HPDE6-E6E7 (cell line): ENCODE results near the gene ERMP1.
A peak's percentile ranks its signal among the peaks of the same experiment; 100 is the strongest.
"Not testable (repeated sequence)": the region's sequence is repeated elsewhere in the genome, so short reads cannot be mapped to it uniquely, and the experiment has no call there.

Experiments
- DNase-seq: peaks from one replicate; pipeline ENCODE4 v3.0.0; 2011; ENCODE audit warnings: missing footprints; ENCODE audit errors: extremely low spot score

Gene ERMP1

DNA sequence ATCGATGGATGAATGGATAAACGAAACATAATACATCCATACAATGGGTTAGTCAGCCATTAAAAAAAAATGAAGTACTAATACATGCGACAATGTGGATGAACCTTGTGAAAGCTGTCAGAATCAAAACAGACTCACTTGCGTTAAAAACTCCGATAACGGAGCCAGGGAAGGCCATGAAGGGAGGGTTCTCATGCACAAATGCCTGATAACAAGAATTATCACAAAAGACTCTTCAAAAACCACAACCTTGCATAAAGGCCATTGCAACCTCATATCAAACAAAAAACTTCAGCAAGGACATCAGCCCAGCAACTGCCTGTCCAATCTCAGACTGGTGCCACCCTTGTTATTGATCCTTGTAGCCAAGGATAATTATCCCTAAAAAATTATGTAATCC is 13.7 kb downstream of the ERMP1 start:
- no peak for DNase-seq

DNA sequence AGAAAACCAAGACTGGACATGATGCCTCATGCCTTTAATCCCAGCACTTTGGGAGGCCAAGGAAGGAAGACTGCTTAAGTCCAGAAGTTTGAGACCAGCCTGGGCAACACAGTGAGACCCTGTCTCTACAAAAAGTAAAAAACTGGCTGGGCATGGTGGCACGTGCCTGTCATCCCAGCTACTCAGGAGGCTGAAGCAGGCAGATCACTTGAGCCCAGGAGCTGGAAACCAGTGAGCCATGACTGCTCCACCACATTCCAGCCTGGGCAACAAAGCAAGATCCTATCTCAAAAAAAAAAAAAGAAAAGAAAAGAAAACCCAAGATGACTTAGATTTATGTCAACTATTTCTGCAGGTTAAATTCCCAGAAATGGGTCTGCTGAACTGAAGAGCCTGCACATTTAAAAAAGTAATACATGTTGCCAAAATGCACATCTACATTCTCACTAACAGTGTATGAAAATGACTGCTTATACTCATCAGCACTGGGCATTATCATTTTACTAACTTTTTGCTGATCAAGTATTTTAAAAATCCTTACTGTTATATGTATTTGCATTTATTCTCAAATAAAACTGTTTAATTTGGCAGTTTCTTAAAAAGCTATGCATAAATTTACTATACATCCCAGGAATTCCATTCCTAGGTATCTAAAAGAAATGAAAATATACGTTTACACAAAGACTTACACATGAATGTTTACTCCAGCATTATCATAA is 14.3 kb downstream of the ERMP1 start:
- no peak for DNase-seq

DNA sequence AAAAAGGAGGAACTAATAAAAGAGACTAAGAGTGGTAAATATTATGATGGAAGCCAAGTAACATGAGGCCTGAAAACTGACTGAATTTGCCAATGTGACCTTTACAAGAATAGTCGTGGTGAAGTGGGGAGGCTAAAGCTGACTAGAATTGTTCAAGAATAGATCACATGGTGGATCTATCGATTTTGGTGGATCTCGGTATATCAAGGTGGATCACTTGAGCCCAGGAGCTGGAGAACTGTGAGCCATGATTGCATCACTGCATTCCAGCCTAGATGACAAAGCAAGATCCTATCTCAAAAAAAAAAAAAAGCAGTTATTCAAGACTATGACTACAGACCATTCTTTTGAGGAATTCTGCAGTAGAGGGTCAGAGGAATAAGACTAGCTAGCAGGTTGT is 15.1 kb downstream of the ERMP1 start:
- peak; percentile 5 for DNase-seq

DNA sequence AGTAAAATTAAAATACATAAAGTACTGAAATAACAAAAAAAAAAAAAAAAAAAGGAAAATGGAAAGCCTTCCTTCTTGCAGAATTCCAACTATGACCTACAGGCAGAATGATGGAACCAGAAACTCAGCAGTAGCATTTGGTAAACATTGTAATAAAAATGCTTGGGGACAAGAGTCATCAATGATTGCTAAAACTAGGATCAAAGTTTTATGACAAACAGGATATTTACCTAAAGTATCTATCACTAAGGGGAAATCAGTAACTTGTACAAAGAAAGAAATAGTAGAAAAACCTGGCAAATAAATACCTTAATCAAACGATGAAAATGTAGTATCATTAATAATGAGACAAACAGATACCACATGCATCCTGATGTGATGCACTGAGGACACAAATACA is 17.5 kb downstream of the ERMP1 start:
- no peak for DNase-seq

DNA sequence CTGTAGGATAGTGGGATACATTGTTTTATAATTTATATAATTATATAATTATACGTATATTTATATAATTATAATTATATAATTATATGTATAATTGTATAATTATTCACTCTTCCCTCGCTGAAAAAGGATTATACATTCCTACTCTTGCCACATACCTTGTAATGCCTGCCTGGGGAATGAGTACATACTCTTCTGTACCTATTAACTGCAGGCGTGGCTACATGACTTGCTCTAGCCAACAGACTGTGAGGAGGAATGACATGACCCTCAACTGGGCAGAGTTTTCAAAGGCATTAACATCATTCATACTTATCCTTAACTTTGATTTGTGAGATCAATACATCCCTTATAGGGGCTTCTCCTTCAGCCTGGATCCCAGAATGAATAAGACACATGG is 19.1 kb downstream of the ERMP1 start:
- peak; percentile 28 for DNase-seq

DNA sequence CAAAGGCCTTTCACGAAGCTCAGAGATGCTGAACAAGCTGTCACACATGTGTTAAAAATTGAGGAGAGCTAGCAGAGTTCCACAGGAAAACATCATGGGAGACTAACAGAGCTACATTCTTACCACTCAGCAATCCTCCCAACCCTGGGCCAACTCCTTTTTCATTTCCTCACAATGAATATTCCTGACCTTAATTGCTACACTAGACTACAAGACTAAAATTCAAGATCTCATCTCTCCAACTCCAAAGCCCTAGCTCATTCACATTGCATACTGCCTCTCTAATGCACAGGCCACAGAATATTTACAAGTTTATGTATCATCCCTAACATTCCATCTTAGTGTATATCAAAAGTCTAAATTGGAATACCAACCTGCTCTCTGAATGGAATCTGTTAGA is 21.2 kb downstream of the ERMP1 start:
- DNase-seq, result no peak

DNA sequence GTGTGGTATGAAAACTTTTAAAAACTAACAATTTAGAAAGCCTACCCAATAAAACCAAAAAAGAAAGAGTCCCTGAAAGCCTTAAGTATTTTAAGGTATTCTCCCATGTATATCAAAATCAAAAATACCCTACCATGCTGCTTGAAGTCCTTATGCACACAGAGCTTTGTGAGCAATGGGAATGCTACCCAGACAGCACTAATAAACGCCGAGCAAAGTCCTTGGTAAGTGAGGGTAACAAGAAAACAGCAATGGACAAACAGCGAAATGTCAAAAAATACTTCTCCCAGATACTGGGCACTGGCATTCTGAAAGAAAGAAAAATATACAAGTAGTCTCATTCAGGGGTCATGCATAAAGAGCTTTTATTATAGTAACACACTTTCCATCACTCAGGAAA is 27.4 kb downstream of the ERMP1 start:
- no peak for DNase-seq

DNA sequence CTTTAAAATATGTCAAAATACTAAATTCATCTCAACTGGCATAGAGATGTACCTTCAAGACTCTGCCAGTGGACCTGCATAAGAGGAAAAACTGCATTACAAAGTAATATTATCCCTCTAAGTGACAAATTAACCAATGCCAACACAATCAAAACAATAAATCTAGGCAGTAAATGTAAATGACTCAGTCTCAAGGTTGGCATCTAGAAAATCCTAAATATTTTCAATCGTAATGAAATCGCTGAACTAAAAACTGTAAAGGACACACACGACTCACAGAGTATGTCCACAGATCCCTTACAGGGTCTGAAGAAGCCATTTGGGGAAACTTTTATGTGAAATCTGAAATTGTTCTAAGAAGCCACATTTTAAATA is 31.2 kb downstream of the ERMP1 start:
- DNase-seq, result no peak

DNA sequence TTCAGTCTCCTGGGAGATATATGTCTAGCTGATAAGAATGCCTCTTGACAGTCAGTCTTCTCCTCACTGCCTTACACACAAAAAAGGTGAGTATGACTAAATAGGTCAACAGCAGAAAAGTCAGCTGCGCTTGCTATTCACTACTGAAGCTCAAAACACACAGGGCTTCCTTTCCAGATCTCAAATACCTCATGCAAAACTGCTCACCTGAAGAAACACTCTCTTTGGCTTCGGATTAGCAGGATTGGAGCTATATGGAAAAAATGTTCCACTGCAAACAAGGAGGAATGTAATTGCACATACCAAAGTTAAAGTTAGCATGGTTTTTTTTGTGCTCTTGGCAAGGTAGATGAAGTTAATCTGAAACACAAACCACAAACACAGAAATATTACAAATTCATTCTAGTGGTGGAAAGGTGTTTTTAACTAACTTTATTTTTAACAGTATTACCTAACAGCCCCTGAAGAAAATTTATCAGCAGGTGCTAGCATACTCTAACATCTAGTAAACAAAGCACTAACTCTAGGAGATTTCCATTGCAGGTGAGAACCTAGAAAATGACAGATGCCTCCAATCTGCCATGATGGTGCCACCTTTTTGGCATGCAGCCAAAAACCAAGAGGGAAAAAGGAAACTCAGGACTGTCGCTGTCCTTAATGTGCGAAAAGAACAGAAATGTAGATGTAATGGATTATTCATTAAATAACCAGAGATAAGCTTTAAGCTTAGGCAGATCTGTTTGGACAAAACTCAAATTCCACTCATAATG is 31.8 kb downstream of the ERMP1 start:
- no peak for DNase-seq

DNA sequence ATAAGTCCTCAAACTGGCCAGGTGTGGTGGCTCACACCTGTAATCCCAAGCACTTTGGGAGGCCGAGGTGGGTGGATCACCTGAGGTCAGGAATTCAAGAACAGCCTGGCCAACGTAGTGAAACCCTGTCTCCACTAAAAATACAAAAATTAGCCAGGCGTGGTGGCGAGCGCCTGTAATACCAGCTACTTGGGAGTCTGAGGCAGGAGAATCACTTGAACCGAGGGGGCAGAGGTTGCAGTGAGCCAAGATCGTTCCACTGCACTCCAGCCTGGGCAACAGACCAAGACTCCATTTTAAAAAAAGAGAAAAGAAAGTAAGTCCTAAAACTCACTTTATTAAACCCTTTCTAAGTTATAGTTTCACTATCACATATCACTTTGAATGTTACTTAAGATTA is 32.5 kb downstream of the ERMP1 start:
- not testable (repeated sequence) for DNase-seq

DNA sequence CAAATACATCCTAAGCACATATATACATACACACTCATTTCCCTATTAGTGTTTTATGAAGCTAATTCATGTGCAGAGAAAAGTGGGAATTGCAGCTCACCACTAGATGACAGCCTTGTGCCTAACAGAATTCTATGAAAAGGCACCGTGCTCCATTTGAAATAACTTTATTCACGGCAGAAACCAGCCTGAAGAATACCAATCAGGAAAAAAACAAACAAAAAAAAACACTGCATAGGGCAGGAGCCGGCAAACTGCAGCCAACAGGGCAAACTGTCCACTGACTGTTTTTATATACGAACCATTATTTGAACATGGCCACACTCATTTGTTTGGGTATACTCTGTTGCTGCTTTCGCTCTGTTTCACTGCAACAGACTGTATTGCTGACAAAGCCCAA is 33.6 kb downstream of the ERMP1 start:
- DNase-seq, result peak; percentile 21

DNA sequence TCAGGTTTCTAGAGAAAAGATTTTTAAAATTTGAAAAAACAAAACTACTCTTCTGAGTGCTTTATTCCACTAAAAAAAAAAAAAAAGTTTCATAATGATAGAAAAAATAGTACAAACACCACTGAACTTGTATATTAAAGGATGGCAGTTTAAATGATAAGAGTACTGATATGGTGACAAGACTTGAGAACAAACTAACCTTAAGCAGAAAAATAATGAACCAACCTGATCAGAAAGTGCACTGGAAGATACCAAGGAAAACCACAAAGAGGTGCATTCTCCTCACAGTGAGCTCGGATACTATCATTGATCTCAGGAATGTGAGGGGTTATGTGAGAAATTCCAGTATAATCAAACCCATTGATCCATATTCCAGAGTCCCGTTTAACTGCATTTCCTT is 34.3 kb downstream of the ERMP1 start:
- DNase-seq, result no peak

DNA sequence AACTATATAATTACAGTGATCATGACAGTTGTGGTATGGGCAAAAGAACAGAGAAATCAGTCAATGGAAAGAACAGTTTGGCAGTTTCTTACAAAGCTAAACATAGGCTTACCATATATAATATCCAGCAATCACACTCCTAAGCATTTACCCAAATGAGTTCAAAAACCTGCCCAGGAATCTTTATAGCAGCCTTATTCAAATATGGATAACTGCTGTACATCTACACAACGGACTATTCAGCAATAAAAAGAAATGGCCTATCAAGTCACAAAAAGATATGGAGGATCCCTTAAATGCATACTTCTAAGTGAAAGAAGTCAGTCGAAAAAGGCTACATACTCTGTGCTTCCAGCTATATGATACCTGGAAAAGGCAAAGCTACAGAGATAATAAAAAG is 36.6 kb downstream of the ERMP1 start:
- DNase-seq, result no peak

DNA sequence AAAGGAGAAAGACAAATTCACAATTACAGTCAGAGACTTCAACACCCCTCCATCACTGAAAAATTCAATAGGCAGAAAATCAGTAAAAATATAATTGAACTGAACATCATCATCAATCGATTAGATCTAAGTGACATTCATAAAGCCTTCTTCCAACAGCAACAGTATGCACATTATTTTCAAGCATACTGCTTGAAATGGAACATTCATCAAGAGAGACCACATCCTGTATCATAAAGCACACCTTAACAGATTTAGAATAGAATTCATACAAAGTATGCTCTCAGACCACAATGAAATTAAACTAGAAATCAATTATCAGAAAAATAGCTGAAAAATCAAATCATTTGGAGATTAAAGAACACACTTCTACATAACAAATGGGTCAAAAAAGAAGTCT is 39.1 kb downstream of the ERMP1 start:
- no peak for DNase-seq

DNA sequence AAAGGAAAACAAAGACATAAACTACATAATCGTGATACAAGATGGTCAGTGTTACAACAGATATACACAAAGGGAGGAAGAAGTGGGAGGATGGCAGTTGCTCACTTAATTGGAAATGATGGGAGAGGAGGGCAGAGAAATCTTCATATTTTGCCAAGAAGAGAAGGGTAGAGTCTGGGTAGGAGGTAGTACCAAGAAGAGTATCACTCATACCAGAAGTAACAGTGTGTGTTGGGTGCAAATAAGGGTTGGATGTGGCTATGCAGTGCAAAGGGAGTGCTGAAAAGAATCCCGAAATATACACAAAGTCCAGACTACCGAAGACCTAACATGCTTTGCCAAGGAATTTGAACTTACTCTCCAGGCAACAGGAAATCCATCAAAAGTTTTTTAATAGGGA is 41.0 kb downstream of the ERMP1 start:
- DNase-seq, result no peak

DNA sequence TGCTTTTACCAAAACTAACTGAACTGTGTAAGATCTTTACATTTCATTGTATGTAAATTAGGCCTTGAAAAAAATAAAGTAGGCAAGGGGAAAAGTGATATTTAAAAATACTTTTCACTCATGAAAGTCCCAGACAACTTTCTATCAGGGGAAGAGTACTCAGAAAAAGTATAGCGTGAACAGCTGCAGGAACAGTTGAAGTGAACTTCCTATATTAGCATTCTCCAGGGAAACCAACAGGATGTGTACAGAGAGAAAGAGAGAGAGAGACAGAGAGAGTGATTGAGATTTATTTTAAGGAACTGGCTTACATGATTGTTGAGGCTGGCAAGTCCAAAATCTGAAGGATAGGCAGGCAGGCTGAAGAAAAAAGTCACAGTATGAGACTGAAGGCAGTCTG is 42.0 kb downstream of the ERMP1 start:
- DNase-seq, result no peak

DNA sequence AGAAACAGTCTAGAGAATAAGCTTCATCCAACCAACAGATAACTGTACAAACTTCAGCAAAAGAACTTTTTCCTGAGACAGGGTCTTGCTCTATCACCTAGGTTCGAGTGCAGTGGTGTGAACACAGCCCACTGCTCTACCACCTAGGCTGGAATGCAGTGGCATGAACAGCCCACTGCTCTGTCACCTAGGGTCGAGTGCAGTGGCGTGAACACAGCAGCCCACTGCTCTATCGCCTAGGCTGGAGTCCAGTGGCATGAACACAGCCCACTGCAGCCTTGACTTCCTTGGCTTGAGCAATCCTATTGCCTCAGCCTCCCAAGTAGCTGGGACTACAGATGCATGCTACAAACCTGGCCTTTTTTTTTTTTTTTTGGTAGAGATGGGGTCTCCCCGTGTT is 43.4 kb downstream of the ERMP1 start:
- DNase-seq, result no peak

DNA sequence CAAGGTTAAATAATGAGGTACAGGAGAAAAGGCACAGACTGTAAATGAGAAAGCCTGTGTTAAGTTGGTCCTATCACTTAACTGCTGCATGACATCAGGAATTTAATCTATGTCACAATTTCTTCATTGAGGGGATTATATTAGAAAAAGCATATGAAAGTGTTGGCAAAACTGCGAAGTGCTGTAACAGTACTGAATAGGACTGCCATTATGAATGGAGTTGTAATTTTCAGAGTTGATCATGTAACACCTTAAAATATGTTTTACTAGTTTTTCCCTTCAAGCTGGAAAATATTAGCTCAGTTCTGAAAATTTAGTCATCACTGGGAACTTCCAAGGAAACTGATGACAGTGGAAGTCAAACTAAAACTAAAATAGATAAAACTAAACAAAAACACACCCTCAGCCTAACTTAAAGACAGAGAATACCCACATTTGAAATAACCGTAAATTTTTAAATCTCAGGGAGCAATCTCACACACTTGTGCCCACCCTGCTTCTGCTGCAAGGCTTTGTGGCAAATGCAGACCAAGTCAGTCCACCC is 45.1 kb downstream of the ERMP1 start:
- no peak for DNase-seq

DNA sequence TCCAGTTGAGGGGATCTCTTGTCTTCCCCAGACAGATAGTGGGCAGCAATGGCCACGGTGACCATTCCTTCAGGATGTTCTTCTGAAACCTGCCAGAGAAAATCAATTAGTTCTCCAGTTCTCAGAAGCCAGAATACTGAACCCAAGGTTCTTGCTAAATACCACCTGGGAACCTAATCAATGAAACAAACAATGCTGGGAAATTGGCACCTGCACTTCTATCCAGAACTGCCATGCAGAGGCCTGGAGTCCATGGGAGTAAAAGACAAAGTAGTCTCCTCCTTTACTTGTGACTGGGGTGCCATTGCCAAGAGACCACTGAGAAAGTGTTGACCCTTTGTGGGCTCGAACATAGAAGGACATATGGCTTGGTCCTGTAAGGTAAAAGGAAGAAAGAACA is 45.7 kb downstream of the ERMP1 start:
- DNase-seq, result no peak

DNA sequence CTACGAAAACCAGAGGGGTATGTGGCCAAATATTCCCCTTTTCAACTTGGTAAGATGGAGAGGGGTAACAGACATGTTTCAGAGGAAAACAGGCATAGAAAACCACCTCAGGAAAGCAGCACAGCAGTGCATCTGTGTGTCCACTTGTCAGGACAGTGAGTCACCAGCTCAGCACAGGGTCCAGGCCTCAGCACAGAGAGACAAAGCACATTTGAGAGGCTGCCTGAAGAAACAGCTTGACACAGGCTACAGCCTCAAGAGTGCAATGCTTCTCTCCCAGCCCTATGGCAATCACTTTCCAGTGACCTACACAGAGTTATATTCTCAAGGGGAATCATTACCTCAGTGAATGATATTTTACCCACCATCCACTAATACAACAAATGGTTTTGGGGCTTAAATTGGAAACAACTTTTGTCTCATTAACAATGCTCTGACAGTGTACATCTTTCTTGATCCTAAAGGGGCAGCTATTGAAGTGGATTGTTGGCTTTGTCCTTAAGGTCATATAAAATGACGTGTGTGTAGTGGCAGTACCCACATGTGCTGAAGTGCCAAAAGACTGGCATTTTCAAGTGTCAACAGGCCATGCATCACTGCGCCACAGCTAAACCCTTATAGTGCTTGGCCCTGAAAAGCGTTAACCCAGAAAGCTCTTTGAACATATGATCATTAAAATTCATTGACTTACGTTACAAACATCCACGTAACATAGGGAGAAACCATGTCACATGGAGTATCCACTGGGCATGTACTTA is 46.4 kb downstream of the ERMP1 start:
- no peak for DNase-seq

DNA sequence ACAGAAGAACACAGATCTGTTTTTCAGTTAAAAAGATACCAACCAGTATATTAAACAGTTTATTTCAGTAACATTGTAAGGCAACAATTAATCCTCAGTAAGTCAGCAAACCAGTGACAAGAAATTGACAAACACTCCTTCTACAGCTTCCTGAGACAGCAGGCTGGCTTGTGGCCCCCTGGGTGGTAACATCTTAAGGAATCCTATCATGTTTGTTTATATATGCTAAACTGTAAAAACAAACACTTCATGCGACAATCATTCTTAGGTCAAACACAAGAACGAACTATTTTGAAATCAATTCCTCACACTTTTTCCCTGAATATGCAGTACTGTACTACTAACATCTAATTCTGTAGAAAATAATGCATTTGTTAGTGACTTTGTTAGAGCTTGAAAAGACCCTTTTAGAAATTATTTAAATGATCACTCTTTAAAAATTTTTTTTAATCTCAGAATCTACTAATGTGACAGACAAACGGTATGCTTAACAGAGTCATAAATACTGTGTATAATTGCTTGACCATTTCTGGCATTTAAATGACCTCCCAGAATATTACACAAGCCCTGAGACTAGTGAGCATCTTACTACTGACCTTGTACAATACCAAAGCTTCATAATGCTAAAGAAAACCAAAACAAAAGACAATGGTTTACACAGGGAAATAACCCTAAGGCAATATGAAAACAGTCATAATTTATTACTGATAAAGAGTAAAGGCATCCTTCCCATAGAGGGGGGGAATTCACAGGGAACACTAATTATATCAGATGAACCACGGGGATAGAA is 48.2 kb downstream of the ERMP1 start:
- DNase-seq, result no peak

DNA sequence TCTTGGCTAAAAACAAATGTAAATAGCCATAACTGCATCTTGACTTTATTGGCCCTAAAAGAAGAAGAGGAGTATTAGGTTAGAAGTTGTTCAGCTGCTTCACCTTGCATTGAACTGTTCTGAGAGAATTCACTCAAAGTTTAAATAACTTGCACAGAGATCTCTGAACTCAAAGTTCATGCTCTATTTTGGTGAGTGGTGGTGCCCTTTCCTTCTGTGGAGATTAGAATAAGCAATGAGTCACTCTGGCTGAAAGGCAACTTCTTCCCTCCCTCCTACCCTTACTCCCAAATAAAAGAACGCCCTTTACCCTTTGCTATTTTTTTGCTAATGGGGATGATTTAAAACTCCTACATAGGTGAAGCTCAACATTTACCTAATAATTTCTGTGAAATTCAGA is 48.9 kb downstream of the ERMP1 start:
- DNase-seq, result no peak
